SK-N-SH (cell line): ENCODE data around the gene PARVA.

Source experiments
- GATA2 ChIP-seq: sonication (generic); formaldehyde crosslinking; IDR thresholded peaks from 2 replicates; pipeline ENCODE4 v1.5.0; 2020; ENCODE audit warnings: mild to moderate bottlenecking, missing genetic modification reagents
- MXI1 ChIP-seq: IDR thresholded peaks from 2 replicates; pipeline ENCODE4 v1.6.1; 2012; ENCODE audit warnings: mild to moderate bottlenecking, low read depth, low read length, improper control_type of control experiment
- NFIC ChIP-seq: IDR thresholded peaks from 2 replicates; pipeline ENCODE4 v1.4.0; 2012; ENCODE audit warnings: borderline replicate concordance
- NRF1 ChIP-seq: IDR thresholded peaks from 2 replicates; pipeline ENCODE4 v1.6.1; 2012; ENCODE audit warnings: low read depth, mild to moderate bottlenecking, low read length
- POLR2AphosphoS5 ChIP-seq: IDR thresholded peaks from 2 replicates; pipeline ENCODE4 v1.6.1; 2012; ENCODE audit warnings: low read depth, low read length
- RAD21 ChIP-seq: IDR thresholded peaks from 2 replicates; pipeline ENCODE4 v1.6.1; 2012; ENCODE audit warnings: mild to moderate bottlenecking, low read length
- RCOR1 ChIP-seq: fragments of 150-350 bp; IDR thresholded peaks from 2 replicates; pipeline ENCODE4 v1.6.1; 2017; ENCODE audit warnings: antibody characterized with exemption, low read length
- TF ChIP-seq, protein P1 (sequence below): fragments of 150-350 bp; IDR thresholded peaks from 2 replicates; pipeline ENCODE4 v1.6.1; 2017; ENCODE audit warnings: antibody characterized with exemption, low read length, low read depth, borderline replicate concordance
- TF ChIP-seq, protein P2 (sequence below): fragments of 200-600 bp; sonication (generic); IDR thresholded peaks from 2 replicates; pipeline ENCODE4 v1.6.1; 2017; ENCODE audit warnings: antibody characterized with exemption, mild to moderate bottlenecking, moderate library complexity
- TF ChIP-seq, protein P3 (sequence below): IDR thresholded peaks from 2 replicates; pipeline ENCODE4 v1.4.0; 2012; ENCODE audit warnings: low read depth, borderline replicate concordance
- TF ChIP-seq, protein P4 (sequence below): IDR thresholded peaks from 2 replicates; pipeline ENCODE4 v1.4.0; 2012; ENCODE audit warnings: low read depth, borderline replicate concordance

DNA sequence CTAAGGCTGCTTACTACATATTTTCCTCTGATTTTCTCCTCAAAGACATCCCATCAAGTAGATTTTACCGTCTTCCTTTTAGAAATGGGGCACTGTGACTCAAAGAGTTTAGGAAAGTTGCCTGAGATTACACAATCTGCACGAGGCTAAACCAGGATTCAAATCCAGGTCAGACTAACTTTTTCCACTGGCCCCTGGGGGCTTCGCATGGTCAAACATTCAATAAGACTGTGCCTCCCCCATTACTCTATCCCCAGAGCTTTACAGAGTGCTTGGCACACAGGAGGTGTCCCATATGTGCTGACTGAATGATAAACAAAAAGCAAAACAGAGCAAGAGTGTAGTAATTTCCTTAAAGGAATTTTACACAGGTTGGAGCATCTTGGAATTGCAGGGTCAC lies 178.8 kb downstream of the PARVA start:
- TF ChIP-seq, protein P1, sequence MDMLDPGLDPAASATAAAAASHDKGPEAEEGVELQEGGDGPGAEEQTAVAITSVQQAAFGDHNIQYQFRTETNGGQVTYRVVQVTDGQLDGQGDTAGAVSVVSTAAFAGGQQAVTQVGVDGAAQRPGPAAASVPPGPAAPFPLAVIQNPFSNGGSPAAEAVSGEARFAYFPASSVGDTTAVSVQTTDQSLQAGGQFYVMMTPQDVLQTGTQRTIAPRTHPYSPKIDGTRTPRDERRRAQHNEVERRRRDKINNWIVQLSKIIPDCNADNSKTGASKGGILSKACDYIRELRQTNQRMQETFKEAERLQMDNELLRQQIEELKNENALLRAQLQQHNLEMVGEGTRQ: no peak
- TF ChIP-seq, protein P2, sequence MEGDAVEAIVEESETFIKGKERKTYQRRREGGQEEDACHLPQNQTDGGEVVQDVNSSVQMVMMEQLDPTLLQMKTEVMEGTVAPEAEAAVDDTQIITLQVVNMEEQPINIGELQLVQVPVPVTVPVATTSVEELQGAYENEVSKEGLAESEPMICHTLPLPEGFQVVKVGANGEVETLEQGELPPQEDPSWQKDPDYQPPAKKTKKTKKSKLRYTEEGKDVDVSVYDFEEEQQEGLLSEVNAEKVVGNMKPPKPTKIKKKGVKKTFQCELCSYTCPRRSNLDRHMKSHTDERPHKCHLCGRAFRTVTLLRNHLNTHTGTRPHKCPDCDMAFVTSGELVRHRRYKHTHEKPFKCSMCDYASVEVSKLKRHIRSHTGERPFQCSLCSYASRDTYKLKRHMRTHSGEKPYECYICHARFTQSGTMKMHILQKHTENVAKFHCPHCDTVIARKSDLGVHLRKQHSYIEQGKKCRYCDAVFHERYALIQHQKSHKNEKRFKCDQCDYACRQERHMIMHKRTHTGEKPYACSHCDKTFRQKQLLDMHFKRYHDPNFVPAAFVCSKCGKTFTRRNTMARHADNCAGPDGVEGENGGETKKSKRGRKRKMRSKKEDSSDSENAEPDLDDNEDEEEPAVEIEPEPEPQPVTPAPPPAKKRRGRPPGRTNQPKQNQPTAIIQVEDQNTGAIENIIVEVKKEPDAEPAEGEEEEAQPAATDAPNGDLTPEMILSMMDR: no peak
- no peak for TF ChIP-seq POLR2AphosphoS5
- no peak for TF ChIP-seq GATA2 (CRISPR knock-in tag)
- TF ChIP-seq NFIC: no peak
- no peak for TF ChIP-seq NRF1
- no peak for TF ChIP-seq MXI1
- no peak for TF ChIP-seq RAD21
- TF ChIP-seq RCOR1: no peak
- TF ChIP-seq, protein P3, sequence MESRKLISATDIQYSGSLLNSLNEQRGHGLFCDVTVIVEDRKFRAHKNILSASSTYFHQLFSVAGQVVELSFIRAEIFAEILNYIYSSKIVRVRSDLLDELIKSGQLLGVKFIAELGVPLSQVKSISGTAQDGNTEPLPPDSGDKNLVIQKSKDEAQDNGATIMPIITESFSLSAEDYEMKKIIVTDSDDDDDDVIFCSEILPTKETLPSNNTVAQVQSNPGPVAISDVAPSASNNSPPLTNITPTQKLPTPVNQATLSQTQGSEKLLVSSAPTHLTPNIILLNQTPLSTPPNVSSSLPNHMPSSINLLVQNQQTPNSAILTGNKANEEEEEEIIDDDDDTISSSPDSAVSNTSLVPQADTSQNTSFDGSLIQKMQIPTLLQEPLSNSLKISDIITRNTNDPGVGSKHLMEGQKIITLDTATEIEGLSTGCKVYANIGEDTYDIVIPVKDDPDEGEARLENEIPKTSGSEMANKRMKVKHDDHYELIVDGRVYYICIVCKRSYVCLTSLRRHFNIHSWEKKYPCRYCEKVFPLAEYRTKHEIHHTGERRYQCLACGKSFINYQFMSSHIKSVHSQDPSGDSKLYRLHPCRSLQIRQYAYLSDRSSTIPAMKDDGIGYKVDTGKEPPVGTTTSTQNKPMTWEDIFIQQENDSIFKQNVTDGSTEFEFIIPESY: no peak
- TF ChIP-seq, protein P4, sequence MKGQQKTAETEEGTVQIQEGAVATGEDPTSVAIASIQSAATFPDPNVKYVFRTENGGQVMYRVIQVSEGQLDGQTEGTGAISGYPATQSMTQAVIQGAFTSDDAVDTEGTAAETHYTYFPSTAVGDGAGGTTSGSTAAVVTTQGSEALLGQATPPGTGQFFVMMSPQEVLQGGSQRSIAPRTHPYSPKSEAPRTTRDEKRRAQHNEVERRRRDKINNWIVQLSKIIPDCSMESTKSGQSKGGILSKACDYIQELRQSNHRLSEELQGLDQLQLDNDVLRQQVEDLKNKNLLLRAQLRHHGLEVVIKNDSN: no peak
